ENCODE data around the gene PTPRM.

Gene PTPRM

DNA sequence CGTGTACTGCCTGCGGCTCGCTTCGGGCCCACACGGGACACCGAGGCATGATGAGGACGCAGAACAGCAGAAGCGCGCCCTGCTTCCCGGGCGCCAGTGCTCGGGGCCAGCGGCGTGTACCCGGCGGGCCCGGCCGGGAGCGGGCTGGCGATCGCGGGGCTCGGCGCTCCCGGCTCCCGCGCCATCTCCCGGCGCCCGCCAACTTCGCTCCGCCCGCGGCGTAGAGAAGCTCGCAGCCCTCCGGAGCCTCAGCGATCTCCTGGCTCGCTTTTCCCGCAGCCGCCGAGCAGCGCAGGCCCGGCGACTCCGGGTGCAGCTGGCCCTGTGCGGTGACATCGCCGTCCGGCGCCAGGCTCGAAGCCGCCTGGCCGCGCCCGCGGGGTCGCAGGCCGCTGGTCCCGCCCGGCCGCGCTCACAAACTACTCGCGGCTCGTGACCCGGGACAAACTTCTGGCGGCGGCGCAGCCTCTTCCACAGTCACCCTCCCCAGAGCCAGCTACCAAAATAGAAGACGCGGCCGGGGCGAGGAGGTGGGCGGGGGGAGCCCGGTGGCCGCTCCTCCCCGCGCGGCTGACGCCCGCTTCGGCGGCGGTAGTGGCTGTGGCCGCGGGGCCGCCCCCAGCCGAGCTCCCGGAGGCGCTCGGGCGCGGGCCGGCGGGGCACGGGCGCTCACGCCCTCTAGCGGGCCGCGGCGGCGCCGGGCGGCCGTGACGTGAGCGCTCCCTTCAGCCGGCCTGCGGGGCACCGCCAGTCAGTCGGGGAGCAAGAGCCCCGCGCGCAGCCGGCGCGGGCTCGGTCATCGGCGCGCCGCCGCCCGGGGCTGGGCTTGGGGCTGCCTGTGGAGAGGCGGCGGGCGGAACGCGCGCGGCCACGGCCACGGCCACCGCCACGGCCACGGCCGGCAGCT is at the start of gene PTPRM:
Gene PTPRM, plus strand, starts transcription at position 750 of the 907 bp plus-strand sequence. CDS start 503 bp downstream, outside the sequence.
- peak; percentile 32 for DNase-seq

DNA sequence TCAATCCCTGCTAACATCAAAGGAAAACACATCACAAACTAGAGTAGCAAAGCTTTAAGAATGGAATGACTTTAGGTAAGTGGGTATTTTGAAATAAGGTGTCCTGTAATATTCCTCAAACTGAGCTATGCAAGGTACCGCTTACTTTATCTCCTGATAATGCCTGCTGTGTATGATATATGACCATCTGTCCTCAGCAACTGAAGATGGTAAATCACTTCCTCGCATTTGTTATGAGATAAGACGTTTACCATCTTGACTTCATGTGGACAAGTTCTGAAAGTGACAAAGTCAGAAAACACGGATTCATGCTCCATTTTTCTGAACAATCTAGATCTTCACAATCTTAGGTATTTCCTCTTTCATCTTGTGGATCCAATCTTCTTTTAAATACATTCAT is 49.3 kb upstream of the PTPRM start:
- no peak for DNase-seq

DNA sequence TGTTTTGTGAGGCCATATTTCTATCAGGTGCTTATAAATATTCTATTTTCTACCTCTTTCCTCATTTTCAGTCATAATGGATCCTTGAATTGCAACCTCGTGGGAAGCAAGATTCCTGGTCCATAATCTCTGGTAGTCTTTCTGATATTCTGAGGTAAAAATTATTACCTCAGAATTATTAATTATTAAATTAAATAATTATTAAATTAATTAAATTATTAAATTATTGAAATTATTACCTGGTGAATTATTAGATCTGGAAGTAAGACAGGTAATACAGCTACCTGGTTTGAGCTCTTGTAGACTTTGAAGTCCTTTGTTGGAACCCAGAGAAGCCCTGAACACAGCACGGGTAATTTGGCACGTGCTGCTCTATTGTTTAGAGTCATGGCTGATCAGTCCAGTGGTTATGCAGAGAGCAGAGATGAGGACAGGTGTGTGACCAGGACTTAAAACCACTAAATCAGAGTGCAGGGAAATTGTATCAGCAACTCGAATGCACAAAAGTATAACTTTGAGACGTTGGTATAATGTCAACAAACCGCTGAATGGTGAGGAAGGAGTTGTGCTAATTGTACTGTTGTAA is 46.8 kb upstream of the PTPRM start:
- no peak for DNase-seq

DNA sequence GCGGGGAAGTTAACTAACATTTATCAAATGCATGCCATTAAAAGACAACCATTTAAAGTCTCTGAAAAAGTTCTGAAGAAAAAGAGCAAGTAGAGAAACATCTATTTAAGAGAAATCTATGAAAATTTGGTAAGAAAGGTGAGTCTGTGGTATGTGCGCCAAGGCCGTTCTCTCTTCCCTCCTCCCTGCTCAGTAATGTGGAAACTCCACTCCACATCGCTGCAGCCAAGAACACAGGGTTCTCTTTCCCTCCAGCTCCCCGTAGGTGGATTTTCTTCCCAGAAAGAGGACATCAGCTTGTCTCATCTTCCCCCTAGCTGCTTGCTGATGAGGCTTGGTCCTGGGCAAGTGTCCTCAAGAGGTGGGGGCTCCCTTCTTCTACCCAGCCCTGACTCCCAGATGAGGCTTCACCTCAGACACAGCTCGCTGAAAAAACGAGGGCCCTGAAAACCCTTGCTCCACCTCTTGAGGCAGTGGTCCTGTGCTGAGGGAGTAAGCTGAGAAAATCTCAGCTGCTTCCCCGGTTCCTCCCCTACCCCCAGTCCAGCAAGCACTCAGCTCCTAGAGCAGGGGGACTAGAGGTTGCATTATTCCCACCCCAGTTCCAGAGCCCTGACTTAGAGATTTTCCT is 45.8 kb upstream of the PTPRM start:
- DNase-seq: no peak

DNA sequence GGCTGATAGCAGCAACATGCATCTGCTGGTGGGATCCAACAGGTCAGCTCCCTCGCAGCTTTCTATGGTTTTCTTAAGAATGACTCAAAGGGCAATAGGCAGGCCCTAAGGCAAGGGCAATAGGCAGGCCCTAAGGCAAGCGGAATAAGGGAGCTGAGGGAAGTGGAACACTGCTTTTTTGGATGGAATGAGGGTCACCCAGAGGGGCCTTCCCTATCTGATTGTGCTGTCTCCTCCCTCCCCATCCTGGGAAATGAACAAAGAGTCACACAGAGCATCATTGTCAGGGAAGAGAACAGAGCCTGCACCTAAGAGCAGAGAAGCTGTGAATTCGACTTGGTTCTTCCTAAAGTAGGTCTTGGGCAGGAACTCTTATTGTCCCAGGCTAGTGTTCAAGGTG is 43.3 kb upstream of the PTPRM start:
- no peak for DNase-seq

DNA sequence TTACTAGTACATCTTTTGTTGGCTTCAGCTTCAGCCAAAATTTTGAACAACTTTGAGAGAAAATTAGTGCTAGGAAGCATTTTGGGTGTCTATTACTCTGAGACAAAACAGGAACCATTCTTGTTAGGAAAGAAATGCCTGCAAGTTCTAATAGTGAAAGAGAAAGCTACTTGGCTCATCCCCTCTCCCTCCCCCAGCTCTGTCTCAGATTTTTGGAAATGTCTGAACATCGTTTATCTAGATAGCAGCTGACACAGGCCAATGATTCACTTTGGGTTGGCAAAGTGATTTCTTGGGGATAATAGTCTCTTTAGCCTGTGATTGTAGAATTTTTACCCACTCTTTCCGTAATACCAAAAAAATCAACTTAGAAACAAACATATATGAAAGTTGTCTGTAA is 42.3 kb upstream of the PTPRM start:
- no peak for DNase-seq

DNA sequence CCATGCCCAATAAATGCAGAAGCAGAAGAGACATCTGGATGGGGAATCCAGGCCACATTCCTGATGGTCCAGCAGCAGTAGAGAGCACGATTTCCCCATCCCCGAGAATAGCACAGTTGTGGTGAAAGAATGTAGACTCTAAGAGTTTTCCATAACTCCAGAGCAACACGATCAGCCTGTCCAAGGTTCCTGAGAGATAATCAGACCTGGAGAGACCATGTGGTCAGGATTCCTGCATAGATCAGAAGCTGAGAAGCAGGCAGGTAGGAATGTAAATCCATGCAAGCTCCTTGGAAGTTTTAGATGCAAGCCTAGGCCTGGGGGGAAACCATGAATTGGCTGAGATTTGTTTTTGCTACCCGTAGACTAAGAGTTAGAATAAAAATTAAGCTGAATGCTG is 34.2 kb upstream of the PTPRM start:
- no peak for DNase-seq

DNA sequence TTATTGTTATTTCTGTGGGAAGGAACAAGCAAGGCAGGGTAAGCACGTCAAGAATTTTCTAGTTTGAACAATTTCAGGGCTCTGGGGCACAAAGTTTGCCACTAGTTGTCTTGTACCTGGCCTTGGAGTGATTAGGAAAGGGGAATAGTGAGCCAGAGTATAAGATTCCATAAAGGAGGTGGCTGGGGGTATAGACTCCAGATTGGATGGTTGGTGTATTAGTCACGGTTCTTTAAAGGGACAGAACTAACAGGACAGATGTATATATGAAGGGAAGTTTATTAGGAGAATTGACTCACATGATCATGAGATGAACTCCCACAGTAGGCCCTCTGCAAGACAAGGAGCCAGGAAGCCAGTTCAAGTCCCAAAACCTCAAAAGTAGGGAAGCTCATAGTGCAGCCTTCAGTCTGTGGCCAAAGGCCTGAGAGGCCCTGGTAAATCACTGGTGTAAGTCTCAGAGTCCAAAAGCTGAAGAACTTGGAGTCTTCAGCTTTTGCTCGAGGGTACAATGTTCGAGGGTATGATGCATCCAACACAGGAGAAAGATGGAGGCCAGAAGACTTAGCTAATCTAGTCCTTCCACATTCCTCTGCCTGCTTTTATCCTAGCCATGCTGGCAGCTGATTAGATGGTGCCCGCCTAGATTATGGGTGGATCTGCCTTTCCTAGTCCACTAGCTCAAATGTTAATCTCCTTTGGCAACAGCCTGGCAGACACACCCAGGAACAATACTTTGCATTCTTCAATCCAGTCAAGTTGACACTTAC is 31.5 kb upstream of the PTPRM start:
- DNase-seq: no peak

DNA sequence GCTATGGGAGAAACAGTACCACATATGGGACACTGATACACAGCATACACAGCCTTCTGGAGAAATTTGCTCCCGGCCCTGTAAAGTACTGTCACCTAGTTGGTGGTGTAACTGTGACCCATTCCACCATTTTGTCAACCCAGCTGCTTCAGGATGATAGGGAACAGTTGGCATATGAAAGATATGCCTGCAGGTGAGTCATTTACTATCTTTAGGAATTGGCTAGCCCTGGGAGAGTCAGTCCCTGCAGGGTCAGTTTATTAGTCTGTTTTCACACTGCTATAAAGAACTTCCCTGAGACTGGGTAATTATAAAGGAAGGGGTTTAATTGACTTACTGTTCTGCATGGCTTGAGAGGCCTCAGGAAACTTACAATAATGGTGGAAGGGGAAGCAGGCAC is 30.0 kb upstream of the PTPRM start:
- DNase-seq: no peak

DNA sequence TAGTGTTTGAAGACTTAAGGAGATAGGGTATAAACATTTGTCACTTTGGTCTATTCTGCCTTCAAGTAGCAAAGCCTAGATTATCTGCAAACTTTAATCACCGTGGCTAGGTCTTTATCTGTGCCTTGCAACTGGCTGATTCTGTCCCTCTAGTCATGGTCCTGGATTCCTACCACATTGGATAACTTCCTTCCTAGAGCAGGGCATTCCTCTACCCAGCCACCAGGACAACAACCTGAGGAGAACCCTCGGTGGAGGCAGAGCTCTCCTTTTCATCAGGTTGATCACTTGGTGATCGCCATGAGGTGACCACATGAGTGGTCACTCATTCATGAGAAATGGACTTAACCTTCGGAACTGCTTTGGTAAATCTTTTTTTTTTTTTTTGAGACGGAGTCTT is 25.3 kb upstream of the PTPRM start:
- no peak for DNase-seq

DNA sequence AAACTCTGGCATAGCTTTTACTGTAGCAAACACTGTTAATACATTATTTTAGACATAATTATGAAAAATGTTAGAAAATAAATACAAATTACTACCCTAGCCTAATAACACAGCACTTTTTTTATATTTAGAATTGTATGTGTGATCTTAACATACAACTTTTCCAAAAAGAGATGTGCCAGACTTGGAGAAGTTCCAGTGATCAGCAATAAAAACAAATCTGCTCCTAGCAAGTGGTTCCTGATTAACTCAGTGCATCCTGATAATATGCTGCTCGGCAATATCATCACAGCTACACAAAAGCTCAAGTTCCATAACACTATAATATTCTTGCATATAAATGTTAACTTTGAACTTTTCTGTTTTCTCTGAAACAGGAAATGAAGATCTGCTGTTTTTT is 22.4 kb upstream of the PTPRM start:
- no peak for DNase-seq

DNA sequence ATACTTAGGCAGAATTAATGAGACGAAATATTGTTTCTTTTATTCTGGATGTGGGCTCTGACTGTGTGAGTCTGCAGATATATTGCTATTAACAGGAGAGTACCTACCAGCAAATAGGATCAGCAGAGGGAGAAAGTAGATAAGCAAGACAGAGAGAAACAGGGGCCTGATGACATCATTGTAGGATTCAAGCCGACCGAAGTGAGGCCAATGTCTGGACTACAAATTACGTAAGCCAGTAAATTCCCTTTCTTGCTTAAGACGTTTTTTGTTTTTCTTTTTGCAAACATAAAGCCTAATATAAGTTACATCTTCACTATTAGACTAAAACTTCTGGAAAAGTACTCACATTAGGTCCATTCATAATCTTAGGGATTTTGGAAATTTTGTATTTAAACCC is 21.4 kb upstream of the PTPRM start:
- DNase-seq: no peak

DNA sequence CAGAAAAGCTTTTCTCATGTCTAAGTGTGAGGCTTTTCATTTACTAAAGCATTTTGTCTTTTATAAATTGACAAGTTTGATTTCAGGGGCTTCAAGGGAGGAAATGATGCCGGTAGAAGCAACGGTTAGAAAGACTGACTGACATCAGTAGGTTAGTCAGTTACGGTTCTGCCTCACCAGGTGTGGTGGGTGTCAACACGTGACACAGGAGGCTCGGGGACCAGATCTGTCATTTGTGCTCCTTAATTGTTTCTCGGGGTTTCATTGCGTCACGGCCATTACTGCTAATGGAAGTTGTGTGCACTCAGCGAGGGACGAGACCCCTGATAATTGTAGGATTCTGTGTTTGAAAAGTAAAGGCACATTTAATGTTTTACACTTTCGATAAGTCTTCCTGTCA is 18.9 kb upstream of the PTPRM start:
- no peak for DNase-seq

DNA sequence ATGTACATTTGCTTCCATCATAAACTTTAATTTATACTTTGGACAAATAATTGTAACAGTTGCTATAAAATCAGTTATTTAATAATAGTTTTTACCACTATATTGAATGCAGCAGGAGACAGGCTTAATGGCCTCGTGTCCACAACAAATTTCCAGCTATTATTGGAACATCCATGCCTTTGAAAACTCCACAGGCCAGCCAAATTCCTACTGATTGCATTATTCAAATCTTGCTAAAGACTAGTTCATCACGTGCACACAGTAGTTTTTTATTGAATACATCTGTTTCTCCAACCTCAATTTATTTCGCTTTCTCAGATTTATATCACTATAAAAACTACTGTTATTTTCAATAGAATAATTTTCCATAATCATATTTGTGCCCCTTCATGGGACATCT is 18.4 kb upstream of the PTPRM start:
- DNase-seq: no peak

DNA sequence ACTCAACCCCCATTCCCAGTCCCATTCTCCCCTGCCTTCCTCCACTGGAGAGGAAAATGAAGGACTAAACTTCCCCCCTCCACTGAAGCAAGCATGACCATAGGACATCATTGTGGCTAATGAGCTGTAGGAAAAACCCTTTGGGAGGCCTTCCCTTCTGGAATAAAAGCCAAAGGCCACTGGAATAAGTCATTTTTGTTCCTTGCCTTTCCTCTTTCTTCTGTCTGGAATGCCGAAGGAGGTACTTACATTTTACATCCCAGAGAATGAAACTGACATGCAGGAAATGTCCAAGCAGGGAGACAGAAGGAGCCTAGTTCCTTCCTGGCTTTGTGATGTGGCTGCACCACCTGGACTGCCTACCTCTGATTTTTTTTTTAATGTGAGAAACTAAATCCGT is 9.1 kb upstream of the PTPRM start:
- no peak for DNase-seq

DNA sequence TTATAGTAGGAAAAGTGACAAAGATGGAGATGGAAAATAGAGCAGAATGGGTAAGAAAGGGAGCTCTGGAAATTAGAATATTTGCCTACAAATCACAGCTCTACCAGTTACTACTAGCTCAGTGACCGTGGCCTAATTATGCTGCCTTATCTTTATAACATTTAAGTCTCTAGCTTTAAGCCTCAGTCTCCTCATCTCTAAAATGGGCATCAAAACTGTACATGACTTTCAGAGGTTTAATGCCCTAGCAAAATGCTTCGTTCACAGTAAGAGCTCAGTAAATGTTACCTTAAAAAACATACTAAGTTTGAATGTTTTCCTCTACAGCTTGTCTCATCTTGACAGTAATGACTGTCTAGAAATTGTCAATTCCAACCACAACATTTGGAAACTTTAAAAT is 8.3 kb upstream of the PTPRM start:
- DNase-seq: no peak

DNA sequence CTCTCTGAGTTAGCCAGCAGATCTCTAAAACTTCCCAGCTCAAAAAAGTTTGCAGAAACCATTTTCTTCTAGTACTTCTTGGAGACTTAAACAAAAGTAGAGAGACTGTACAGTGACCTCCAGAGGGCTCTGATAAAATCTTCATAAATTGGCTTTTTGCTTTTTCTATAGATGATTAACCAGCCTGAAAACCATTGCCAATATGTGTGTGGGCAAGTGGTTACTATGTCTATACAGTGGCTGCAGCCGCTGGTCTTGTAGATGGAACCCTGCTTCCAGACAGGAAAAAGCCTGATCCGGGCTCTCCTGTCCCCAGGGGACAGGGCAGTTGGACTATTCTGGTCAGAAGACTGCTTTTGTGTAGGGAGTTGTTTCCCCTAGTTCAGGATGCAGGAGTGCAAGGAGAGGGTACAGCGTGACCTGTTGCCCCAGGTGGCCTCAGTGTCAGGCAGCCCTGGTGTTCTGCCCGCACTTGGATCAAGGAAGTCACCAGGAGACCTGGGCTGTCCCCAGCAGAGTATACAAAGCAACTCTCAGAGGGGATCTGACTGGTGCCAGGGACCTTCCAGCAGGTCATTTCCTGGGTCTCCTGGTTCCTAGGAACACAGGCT is 7.3 kb upstream of the PTPRM start:
- DNase-seq: no peak

DNA sequence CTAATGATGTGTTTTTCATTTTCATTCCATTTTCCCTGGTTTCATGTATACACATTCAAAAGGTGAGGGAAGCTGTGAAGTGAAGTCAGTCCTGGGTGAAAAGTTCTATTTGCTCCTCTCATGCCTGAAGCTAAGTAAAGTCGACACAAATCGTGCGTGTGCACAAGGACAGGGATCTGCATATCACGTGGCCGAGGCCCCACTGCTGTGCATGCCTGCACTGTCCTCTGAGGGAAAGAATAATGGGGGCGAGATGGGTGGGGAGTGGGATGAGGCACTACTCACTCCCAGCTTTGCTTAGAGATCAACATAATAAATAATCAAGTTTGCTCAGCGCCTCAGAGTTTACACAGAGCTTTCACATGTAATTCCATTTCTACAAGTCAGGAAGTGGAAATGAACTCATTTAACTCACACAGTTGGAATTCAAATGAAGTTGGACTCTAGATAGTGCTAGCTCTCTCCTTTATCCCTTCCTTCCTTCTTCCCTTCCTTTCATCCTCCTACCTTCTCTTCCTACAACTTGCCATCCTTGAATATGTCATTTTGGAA is 5.1 kb upstream of the PTPRM start:
- DNase-seq: no peak

DNA sequence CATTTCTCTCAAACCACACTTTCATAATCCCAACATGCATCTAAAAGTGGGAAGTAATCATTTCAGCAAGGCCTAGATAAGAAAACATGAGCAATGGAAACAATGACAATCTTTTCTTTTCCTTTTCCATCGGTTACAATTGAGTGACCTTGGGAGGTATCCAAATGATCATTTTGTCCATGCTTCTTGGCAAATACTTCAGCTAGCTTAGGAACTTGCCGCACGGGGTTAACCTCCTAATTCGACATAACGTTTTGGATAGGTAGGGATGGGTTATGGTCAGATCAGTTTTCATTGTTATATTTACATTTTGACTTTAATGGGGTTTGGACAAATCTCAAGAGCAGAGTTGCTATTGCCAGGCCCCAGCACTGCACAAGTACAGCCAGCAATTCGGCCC is 4.6 kb upstream of the PTPRM start:
- DNase-seq: no peak

DNA sequence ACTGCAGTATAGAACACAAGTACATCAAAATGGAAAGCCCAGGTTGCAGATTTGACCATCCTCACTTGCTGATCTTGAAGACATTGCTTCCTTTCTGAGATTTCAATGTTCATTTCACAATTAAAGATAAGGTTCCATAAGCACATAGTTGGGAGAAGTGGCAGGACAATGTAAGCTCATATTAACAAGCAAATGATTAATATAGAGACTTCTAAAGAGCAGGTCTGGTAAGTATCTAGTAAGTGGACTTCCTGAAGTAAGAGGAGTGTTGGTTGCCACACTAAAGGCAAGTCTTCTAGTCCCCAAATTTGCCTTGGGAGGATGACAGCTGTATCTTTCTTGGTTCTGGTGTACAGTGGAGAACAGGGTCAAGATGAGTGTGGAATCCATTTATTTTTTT is 1.4 kb upstream of the PTPRM start:
- DNase-seq: no peak

DNA sequence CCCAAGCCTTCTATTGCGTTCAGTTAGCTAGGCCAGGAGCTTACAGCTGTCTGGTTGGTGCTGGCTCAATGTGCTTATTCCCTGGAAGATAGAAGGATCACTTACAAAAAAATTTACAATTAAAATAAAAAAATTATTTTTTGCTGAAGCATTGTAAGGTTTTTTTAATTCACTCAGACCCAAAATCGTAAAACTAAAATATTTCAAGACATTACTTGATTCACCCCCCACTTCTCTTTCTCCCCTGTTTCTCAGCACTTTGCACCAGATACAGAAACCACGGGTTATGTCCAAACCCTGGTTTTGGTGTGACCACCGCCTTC is 911 bp upstream of the PTPRM start:
- no peak for DNase-seq

DNA sequence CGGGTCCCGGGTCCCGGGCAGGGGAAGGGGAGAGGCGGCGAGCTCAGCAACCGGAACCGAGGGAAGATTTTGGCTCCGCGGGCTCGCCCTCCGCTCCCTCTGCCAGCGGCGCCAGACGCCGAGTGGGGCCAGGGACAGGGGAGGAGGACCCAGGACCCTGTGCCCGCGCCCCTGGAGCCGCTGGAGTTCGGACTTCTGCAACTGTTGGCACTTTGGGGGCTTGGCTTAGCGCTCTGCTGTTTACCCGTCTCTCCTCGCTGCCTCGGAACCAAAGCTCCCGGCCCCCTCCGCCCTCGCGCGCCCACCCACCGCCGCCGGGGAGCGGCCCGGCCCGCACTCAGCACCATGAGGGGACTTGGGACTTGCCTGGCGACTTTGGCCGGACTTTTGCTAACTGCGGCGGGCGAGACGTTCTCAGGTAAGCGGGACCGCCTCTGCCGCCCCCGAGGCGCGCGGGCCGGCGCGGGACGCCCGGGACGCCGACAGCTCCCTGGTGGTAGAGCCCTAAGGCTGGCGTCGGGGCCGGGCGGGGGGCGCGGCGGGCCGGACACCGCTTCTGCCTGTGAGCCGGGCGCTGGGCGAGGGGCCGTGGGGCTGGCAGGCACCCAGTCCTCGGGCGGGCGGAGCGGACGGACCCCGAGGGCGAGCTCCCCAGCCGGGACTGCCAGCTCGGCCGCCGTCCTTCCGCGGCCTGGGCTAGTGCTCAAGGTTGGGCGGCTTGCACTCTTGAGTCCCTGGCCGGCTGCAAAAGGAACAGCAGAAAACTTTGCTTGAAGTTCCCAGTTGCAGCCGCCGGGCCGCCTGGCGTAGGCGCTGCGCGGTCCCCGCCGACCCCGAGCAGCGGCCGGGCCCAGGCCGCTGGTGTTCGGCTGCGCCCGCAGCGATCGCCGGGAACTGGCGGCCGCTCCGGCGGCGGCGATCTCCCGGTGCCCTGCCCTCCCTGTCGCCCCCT is 634 bp downstream of the PTPRM start:
- DNase-seq: no peak
